ENCODE results near the gene RBFOX2.
A peak's percentile ranks its signal among the peaks of the same experiment; 100 is the strongest.

Gene RBFOX2

DNA sequence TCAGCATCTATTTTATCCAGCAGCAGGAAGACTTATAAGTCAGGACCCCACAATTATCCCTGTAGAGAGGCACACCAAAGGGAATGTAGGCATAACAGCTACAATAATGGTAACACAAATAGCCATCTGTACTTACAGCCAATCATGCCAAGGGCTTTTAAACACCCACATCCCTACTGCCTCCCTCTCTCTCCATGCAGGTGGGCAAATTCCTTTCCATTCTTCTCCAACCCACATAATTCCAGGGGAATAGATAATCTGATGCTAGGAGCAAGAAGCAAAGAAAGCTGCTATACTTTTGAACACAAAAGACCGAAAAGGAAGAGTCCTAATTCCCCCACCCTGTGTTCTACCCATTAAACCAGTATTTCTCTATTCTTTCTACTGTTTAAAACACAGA is 46.7 kb downstream of the RBFOX2 start:
- Histone ChIP-seq H3K27ac (ENCODE audit: low read depth in 2 of 2, low read length in 2 of 2) (no peak overlapping the region), H3K36me3 (ENCODE audit: control insufficient read depth in 2 of 2, insufficient read depth in 2 of 2, low read length in 2 of 2) (no peaks in the 10 kb centered on the region), H3K4me1 (ENCODE audit: control insufficient read depth in 2 of 2, insufficient read depth in 2 of 2, low read length in 2 of 2) (peaks cover 0 to 2% of the 10 kb centered on the region in 2 donors), H3K4me3 (ENCODE audit: low read length in 2 of 2) (no peak overlapping the region), H3K9ac (ENCODE audit: low read depth in 1 of 2, low read length in 2 of 2) (no peak overlapping the region), H3K27me3 (ENCODE audit: control insufficient read depth in 2 of 2, insufficient read depth in 2 of 2, low read length in 2 of 2) (no peaks in the 10 kb centered on the region), H3K9me3 (ENCODE audit: control insufficient read depth in 2 of 2, low read length in 2 of 2) (no peaks in the 10 kb centered on the region)

DNA sequence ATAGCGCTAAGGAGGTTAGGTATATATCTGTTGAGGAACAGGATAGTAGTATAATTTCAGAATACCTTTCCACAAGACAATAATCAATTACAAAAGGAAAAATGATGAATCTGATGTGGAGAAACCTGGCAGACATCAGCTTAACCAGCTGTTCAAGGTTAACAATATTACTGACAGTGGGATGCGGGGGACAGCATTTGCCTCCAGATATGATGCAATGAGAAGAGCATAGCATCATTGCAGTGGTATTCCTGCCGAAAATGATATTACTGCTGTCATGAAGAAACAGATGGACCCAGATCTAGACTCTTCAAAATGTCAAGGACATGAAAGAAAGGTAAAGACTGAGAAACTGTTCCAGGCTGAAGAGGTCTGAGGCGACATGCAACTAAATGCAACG is 49.7 kb downstream of the RBFOX2 start:
- no peak overlapping the region for H3K27ac ChIP-seq (ENCODE audit: low read depth in 2 of 2, low read length in 2 of 2)
- no peaks in the 10 kb centered on the region for H3K9me3 ChIP-seq (ENCODE audit: control insufficient read depth in 2 of 2, low read length in 2 of 2)
- no peak overlapping the region for H3K4me3 ChIP-seq (ENCODE audit: low read length in 2 of 2)
- peaks cover 0 to 5% of the 10 kb centered on the region in 2 donors for H3K4me1 ChIP-seq (ENCODE audit: control insufficient read depth in 2 of 2, insufficient read depth in 2 of 2, low read length in 2 of 2)
- no peak overlapping the region for H3K9ac ChIP-seq (ENCODE audit: low read depth in 1 of 2, low read length in 2 of 2)
- H3K27me3 ChIP-seq (ENCODE audit: control insufficient read depth in 2 of 2, insufficient read depth in 2 of 2, low read length in 2 of 2) = no peaks in the 10 kb centered on the region
- H3K36me3 ChIP-seq (ENCODE audit: control insufficient read depth in 2 of 2, insufficient read depth in 2 of 2, low read length in 2 of 2) = no peaks in the 10 kb centered on the region

DNA sequence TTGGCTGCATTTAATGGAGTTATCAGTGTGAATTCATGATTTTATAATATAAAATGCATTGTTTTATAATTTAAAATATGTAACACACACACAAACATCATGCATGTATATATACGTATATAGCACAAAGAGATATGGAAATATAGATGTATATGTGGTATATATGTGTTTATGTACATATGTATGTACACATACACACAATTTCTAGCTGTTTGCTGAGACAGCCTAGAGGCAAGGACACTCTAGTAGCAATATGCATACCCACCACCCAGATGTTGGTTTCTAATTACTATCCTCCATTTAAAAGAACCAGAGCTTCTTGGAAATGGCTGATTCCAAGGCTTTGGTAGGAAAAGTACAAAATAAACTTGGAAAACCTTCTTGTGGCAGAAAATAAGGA is 50.4 kb downstream of the RBFOX2 start:
- H3K27me3 ChIP-seq (ENCODE audit: control insufficient read depth in 2 of 2, insufficient read depth in 2 of 2, low read length in 2 of 2) = no peaks in the 10 kb centered on the region
- H3K4me1 ChIP-seq (ENCODE audit: control insufficient read depth in 2 of 2, insufficient read depth in 2 of 2, low read length in 2 of 2) = peaks cover 0 to 8% of the 10 kb centered on the region in 2 donors
- H3K9me3 ChIP-seq (ENCODE audit: control insufficient read depth in 2 of 2, low read length in 2 of 2) = no peaks in the 10 kb centered on the region
- H3K27ac ChIP-seq (ENCODE audit: low read depth in 2 of 2, low read length in 2 of 2) = no peak overlapping the region
- H3K4me3 ChIP-seq (ENCODE audit: low read length in 2 of 2) = no peak overlapping the region
- no peaks in the 10 kb centered on the region for H3K36me3 ChIP-seq (ENCODE audit: control insufficient read depth in 2 of 2, insufficient read depth in 2 of 2, low read length in 2 of 2)
- no peak overlapping the region for H3K9ac ChIP-seq (ENCODE audit: low read depth in 1 of 2, low read length in 2 of 2)

GRCh38 chr22:35977136-35977535 is 51.5 kb downstream of the RBFOX2 start:
- Histone ChIP-seq H3K9ac (ENCODE audit: low read depth in 1 of 2, low read length in 2 of 2) (no peak overlapping the region), H3K36me3 (ENCODE audit: control insufficient read depth in 2 of 2, insufficient read depth in 2 of 2, low read length in 2 of 2) (no peaks in the 10 kb centered on the region), H3K4me1 (ENCODE audit: control insufficient read depth in 2 of 2, insufficient read depth in 2 of 2, low read length in 2 of 2) (peaks cover 0 to 8% of the 10 kb centered on the region in 2 donors), H3K27me3 (ENCODE audit: control insufficient read depth in 2 of 2, insufficient read depth in 2 of 2, low read length in 2 of 2) (no peaks in the 10 kb centered on the region), H3K4me3 (ENCODE audit: low read length in 2 of 2) (no peak overlapping the region), H3K27ac (ENCODE audit: low read depth in 2 of 2, low read length in 2 of 2) (no peak overlapping the region), H3K9me3 (ENCODE audit: control insufficient read depth in 2 of 2, low read length in 2 of 2) (no peaks in the 10 kb centered on the region)

DNA sequence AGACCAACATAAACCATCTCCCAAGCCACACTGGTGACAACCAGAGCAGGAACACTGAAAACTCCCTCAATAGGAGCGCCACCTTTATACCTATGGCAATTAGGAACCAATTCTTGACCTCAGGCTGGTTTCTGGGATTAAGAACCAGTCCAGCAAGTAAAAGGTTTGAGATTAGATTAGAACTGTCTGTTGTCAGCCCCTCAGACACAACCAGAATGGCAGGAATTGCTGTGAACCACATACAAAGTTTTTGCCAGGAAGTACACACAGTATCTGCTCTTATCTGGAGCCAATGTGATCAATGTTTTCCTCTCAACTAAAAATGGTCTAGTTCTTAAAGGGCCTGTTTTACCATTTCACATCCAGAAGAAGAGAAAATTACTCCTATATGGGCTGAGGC is 55.2 kb downstream of the RBFOX2 start:
- H3K9me3 ChIP-seq (ENCODE audit: control insufficient read depth in 2 of 2, low read length in 2 of 2) = no peaks in the 10 kb centered on the region
- H3K36me3 ChIP-seq (ENCODE audit: control insufficient read depth in 2 of 2, insufficient read depth in 2 of 2, low read length in 2 of 2) = no peaks in the 10 kb centered on the region
- H3K27me3 ChIP-seq (ENCODE audit: control insufficient read depth in 2 of 2, insufficient read depth in 2 of 2, low read length in 2 of 2) = no peaks in the 10 kb centered on the region
- no peak overlapping the region for H3K4me3 ChIP-seq (ENCODE audit: low read length in 2 of 2)
- peak overlapping the region; percentile 17 to 25 for H3K27ac ChIP-seq (ENCODE audit: low read depth in 2 of 2, low read length in 2 of 2)
- H3K9ac ChIP-seq (ENCODE audit: low read depth in 1 of 2, low read length in 2 of 2) = no peak overlapping the region
- H3K4me1 ChIP-seq (ENCODE audit: control insufficient read depth in 2 of 2, insufficient read depth in 2 of 2, low read length in 2 of 2) = peaks cover 0 to 14% of the 10 kb centered on the region in 2 donors

DNA sequence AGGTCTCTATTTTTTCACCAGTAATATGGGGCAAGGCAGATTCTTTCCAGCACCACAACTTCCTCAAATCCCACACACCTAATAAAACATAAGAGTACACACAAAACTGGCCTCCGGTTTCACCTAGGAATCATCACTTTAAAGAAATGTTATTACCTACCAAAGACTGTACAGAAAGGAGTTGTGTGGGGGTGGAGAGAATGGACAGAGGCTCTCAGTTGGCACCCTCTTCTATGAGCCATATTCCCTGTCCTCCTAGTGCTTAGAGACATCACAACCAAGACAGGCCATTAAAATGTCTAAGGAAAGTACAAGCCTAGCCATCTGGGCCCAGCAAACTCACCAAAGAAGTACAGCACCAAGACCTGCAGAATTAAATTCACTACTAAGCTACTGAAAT is 56.1 kb downstream of the RBFOX2 start:
- Histone ChIP-seq H3K4me1 (ENCODE audit: control insufficient read depth in 2 of 2, insufficient read depth in 2 of 2, low read length in 2 of 2) (peaks cover 0 to 12% of the 10 kb centered on the region in 2 donors), H3K36me3 (ENCODE audit: control insufficient read depth in 2 of 2, insufficient read depth in 2 of 2, low read length in 2 of 2) (no peaks in the 10 kb centered on the region), H3K9me3 (ENCODE audit: control insufficient read depth in 2 of 2, low read length in 2 of 2) (no peaks in the 10 kb centered on the region), H3K27ac (ENCODE audit: low read depth in 2 of 2, low read length in 2 of 2) (peak overlapping the region in 1 of 2 donors; percentile 17), H3K9ac (ENCODE audit: low read depth in 1 of 2, low read length in 2 of 2) (no peak overlapping the region), H3K27me3 (ENCODE audit: control insufficient read depth in 2 of 2, insufficient read depth in 2 of 2, low read length in 2 of 2) (no peaks in the 10 kb centered on the region), H3K4me3 (ENCODE audit: low read length in 2 of 2) (no peak overlapping the region)

DNA sequence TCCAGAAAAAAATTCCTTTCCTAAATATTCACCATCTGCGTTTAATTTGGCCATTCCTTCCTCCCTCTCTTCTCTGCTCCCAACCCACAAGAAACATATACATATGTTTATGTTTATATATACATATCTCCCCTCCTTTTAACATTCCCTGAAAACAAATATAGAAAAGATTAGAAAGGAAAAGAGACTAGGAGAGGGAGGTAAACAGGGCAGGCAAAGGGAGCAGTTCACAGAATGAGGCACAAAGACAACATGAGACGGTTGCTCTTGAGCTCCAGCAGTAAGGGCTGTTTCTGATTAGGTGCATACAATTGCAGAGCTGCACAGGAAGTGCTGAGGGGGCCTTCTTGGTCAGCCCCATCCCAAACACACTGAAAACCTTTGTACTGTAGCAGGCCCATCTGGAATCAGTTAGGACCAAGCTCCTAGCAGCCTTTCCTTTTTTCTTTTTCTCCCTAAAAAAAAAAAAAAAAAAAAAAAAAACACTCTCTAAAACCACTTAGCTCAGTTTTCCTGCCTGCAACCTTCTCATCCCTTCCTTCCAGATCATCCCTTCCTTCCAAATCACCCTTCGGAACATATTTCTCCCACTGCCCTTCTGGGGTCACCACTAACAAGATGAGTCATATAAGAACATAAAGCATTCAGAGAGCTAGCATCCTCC is 57.0 kb downstream of the RBFOX2 start:
- Histone ChIP-seq H3K9ac (ENCODE audit: low read depth in 1 of 2, low read length in 2 of 2) (no peak overlapping the region), H3K27me3 (ENCODE audit: control insufficient read depth in 2 of 2, insufficient read depth in 2 of 2, low read length in 2 of 2) (no peaks in the 10 kb centered on the region), H3K36me3 (ENCODE audit: control insufficient read depth in 2 of 2, insufficient read depth in 2 of 2, low read length in 2 of 2) (no peaks in the 10 kb centered on the region), H3K27ac (ENCODE audit: low read depth in 2 of 2, low read length in 2 of 2) (no peak overlapping the region), H3K9me3 (ENCODE audit: control insufficient read depth in 2 of 2, low read length in 2 of 2) (no peaks in the 10 kb centered on the region), H3K4me1 (ENCODE audit: control insufficient read depth in 2 of 2, insufficient read depth in 2 of 2, low read length in 2 of 2) (peaks cover 0 to 12% of the 10 kb centered on the region in 2 donors), H3K4me3 (ENCODE audit: low read length in 2 of 2) (no peak overlapping the region)

DNA sequence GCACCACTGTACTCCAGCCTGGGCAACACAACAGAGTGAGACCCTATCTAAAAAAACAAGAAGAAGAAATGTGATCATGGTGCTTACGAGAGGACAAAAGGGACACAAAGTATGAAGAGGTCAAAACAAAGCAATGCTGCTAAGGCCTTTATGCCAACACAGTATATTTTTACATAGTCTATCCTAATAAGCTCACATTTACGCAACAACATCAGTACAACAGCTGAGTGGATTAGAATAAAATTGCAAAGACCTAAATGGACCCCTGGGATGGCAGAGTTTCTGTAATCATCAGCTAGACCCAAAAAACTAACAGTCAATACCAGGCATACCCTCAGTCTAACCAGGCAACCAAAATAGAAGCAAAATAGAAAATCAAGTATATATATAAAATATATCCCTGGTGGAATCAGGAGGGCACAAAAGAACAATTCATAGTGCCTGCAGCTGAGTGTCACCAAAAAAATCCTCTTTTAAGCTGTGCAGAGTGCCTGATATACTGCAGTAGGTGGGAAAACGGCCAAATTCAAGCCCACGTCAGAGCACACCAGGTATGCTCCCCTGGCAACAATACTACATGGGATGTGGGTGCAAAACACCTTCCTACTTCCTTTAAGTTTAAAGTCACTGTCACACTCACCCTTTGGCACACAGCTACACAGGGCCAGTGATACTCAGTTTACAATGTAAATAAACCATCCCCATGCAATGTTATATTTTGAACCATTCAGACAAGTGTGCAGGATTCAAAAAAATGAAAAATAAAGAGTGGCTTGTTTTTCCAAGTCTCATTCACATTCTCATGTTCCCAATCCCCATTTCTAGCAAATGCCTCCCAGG is 57.8 kb downstream of the RBFOX2 start:
- H3K27ac ChIP-seq (ENCODE audit: low read depth in 2 of 2, low read length in 2 of 2) = no peak overlapping the region
- peaks cover 0 to 12% of the 10 kb centered on the region in 2 donors for H3K4me1 ChIP-seq (ENCODE audit: control insufficient read depth in 2 of 2, insufficient read depth in 2 of 2, low read length in 2 of 2)

DNA sequence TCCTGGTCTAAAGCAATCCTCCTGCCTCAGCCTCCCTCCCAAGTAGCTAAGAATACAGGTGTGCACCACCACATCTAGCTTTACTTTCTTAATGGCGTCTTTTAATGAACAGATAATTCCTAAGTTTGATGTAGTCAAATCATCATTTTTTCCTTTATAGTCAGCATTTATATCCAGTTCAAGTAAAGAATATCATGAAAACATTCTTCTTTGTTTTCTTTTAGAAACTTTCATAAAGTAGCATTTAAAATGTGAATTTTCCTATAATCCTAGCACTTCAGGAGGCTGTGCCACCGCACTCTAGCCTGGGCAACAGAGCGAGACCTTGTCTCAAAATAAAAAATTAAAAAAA is 61.6 kb downstream of the RBFOX2 start:
- Histone ChIP-seq H3K27me3 (ENCODE audit: control insufficient read depth in 2 of 2, insufficient read depth in 2 of 2, low read length in 2 of 2) (no peaks in the 10 kb centered on the region), H3K4me1 (ENCODE audit: control insufficient read depth in 2 of 2, insufficient read depth in 2 of 2, low read length in 2 of 2) (peaks cover 0 to 6% of the 10 kb centered on the region in 2 donors), H3K9ac (ENCODE audit: low read depth in 1 of 2, low read length in 2 of 2) (no peak overlapping the region), H3K36me3 (ENCODE audit: control insufficient read depth in 2 of 2, insufficient read depth in 2 of 2, low read length in 2 of 2) (no peaks in the 10 kb centered on the region), H3K9me3 (ENCODE audit: control insufficient read depth in 2 of 2, low read length in 2 of 2) (no peaks in the 10 kb centered on the region), H3K27ac (ENCODE audit: low read depth in 2 of 2, low read length in 2 of 2) (no peak overlapping the region), H3K4me3 (ENCODE audit: low read length in 2 of 2) (no peak overlapping the region)

More for the DNA sequence above, 57.8 kb downstream of the RBFOX2 start:
- Histone ChIP-seq H3K36me3 (ENCODE audit: control insufficient read depth in 2 of 2, insufficient read depth in 2 of 2, low read length in 2 of 2) (no peaks in the 10 kb centered on the region), H3K4me3 (ENCODE audit: low read length in 2 of 2) (no peak overlapping the region), H3K9ac (ENCODE audit: low read depth in 1 of 2, low read length in 2 of 2) (no peak overlapping the region), H3K27me3 (ENCODE audit: control insufficient read depth in 2 of 2, insufficient read depth in 2 of 2, low read length in 2 of 2) (no peaks in the 10 kb centered on the region), H3K9me3 (ENCODE audit: control insufficient read depth in 2 of 2, low read length in 2 of 2) (no peaks in the 10 kb centered on the region)

GRCh38 chr22:35966314-35967045 is 62.1 kb downstream of the RBFOX2 start:
- no peaks in the 10 kb centered on the region for H3K9me3 ChIP-seq (ENCODE audit: control insufficient read depth in 2 of 2, low read length in 2 of 2)
- H3K4me3 ChIP-seq (ENCODE audit: low read length in 2 of 2) = no peak overlapping the region
- no peak overlapping the region for H3K27ac ChIP-seq (ENCODE audit: low read depth in 2 of 2, low read length in 2 of 2)
- H3K36me3 ChIP-seq (ENCODE audit: control insufficient read depth in 2 of 2, insufficient read depth in 2 of 2, low read length in 2 of 2) = no peaks in the 10 kb centered on the region
- peaks cover 0 to 4% of the 10 kb centered on the region in 2 donors for H3K4me1 ChIP-seq (ENCODE audit: control insufficient read depth in 2 of 2, insufficient read depth in 2 of 2, low read length in 2 of 2)
- no peak overlapping the region for H3K9ac ChIP-seq (ENCODE audit: low read depth in 1 of 2, low read length in 2 of 2)
- no peaks in the 10 kb centered on the region for H3K27me3 ChIP-seq (ENCODE audit: control insufficient read depth in 2 of 2, insufficient read depth in 2 of 2, low read length in 2 of 2)
